K562 (cell line): ENCODE results near the gene ISM1. TPM values are rescaled to one million over a fixed set of nuclear protein-coding genes. Genes with fewer than 3 reads are reported as not detected.

ENCODE experiments used
- ATAC-seq: fragments of 200-7000 bp; cut with Tn5 transposase; 3 replicates; pipeline ENCODE4 v1.9.1; 2020; ENCODE audit warnings: moderate library complexity
- BruUV-seq: library from RNA; stranded (reverse); fragments of 400-500 nt; replicated peaks from 2 replicates; lab custom pipeline; 2021; lab: Mats Ljungman, UMichigan
- CTCF ChIA-PET: fragments of 300-600 bp; formaldehyde crosslinking; extraction: SDS; loops from one replicate; lab custom pipeline; 2021; ENCODE audit warnings: low intra/inter-chr PET ratio; lab: Yijun Ruan, JAX
- POLR2A ChIA-PET: fragments of 300-600, 350-650 bp; sonication (Branson Sonifier 250); formaldehyde crosslinking; extraction: SDS; loops from one replicate; lab custom pipeline; 2021; ENCODE audit warnings: antibody characterized with exemption, inconsistent platforms; lab: Yijun Ruan, JAX
- DNase-seq, 4 experiments: peaks; one replicate each; pipeline versions ENCODE4 v3.0.0 to v3.0.0-alpha.2; 2011 to 2018; ENCODE audit warnings: low spot score in 3 of 4, mixed read lengths in 3 of 4; ENCODE audit errors: extremely low read depth in 1 of 4
- FAIRE-seq: peaks from 2 replicates; lab custom pipeline; 2011; peaks lifted over from hg19 to GRCh38; lab: Jason Lieb, UNC
- H2AFZ ChIP-seq: 2 replicates; pipeline ENCODE4 v1.6.0; 2011; ENCODE audit warnings: low read depth, low read length, control low read depth, inconsistent platforms
- H3K27ac ChIP-seq: fragments of 200-600 bp; 3 replicates; pipeline ENCODE4 v1.8.0; 2011; ENCODE audit warnings: low read depth, mild to moderate bottlenecking, control low read depth, inconsistent platforms, low read length, moderate library complexity, mixed read lengths; ENCODE audit errors: extremely low read depth
- H3K27me3 ChIP-seq, 2 experiments: fragments of 300-600 bp in 1 of 2; 2 replicates in 1 of 2; 3 replicates in 1 of 2; pipeline versions ENCODE4 v1.6.0 to v1.8.0; 2011; ENCODE audit warnings: inconsistent platforms in 2 of 2, low read length in 2 of 2, mild to moderate bottlenecking in 1 of 2, mixed read lengths in 1 of 2, moderate library complexity in 1 of 2; ENCODE audit not compliant: control insufficient read depth in 2 of 2, insufficient read depth in 2 of 2
- H3K36me3 ChIP-seq: fragments of 300-600 bp; 3 replicates; pipeline ENCODE4 v1.8.0; 2011; ENCODE audit warnings: mild to moderate bottlenecking, low read length, inconsistent platforms; ENCODE audit not compliant: control insufficient read depth, insufficient read depth
- H3K4me1 ChIP-seq, 2 experiments: fragments of 200-600 bp in 1 of 2; replicated peaks in 1 of 2; 2 replicates in 1 of 2; 3 replicates in 1 of 2; pipeline versions ENCODE4 v1.5.1 to v1.8.0; 2011; ENCODE audit warnings: inconsistent platforms in 2 of 2, low read length in 2 of 2, mild to moderate bottlenecking in 1 of 2, mixed read lengths in 1 of 2, moderate library complexity in 1 of 2; ENCODE audit not compliant: control insufficient read depth in 2 of 2, insufficient read depth in 2 of 2
- H3K4me2 ChIP-seq: 2 replicates; pipeline ENCODE4 v1.6.1; 2011; ENCODE audit warnings: low read length, control low read depth, inconsistent platforms, mixed read lengths; ENCODE audit not compliant: insufficient read depth
- H3K4me3 ChIP-seq: fragments of 200-600 bp; sonication (generic), shearing (Covaris generic); 2 replicates; pipeline ENCODE4 v1.5.1; 2016; ENCODE audit warnings: control low read depth, inconsistent platforms
- H3K79me2 ChIP-seq: fragments of 200-600 bp; 3 replicates; pipeline ENCODE4 v1.8.0; 2011; ENCODE audit warnings: low read length, inconsistent platforms; ENCODE audit not compliant: control insufficient read depth, insufficient read depth
- H3K9ac ChIP-seq, 2 experiments: 2 replicates each; pipeline versions ENCODE4 v1.6.0 to v1.6.1; 2011; ENCODE audit warnings: low read depth in 2 of 2, low read length in 2 of 2, control low read depth in 1 of 2, inconsistent platforms in 1 of 2, mild to moderate bottlenecking in 1 of 2, mixed read lengths in 1 of 2; ENCODE audit not compliant: insufficient read depth in 1 of 2
- H3K9me1 ChIP-seq: one replicate; pipeline ENCODE4 v1.6.0; 2011; ENCODE audit warnings: inconsistent platforms, mild to moderate bottlenecking, low read length, moderate library complexity; ENCODE audit not compliant: control insufficient read depth, insufficient read depth
- H3K9me3 ChIP-seq: replicated peaks from 2 replicates; pipeline ENCODE4 v1.5.1; 2011; ENCODE audit warnings: low read depth, low read length, inconsistent platforms; ENCODE audit not compliant: control insufficient read depth, insufficient read depth
- H4K20me1 ChIP-seq: replicated peaks from 2 replicates; pipeline ENCODE4 v1.6.1; 2011; ENCODE audit warnings: low read length, inconsistent platforms, mixed read lengths; ENCODE audit not compliant: control insufficient read depth, insufficient read depth
- C11orf30 ChIP-seq: fragments of 450-650 bp; IDR thresholded peaks from 2 replicates; pipeline ENCODE4 v1.6.1; 2016; ENCODE audit warnings: low read depth, mild to moderate bottlenecking
- CBFA2T2 ChIP-seq: fragments of 450-650 bp; conservative IDR thresholded peaks from 2 replicates; pipeline ENCODE4 v1.6.1; 2017; ENCODE audit warnings: mild to moderate bottlenecking
- SMARCA4 ChIP-seq: fragments of 450-650 bp; IDR thresholded peaks from 2 replicates; pipeline ENCODE4 v1.6.1; 2016
- TAF7 ChIP-seq: fragments of 450-650 bp; IDR thresholded peaks from 2 replicates; pipeline ENCODE4 v1.6.1; 2016; ENCODE audit warnings: missing genetic modification characterization, missing compliant biosample characterization
- ZFP30 ChIP-seq: fragments of 250-450 bp; sonication (Bioruptor Pico); IDR thresholded peaks from 2 replicates; pipeline ENCODE4 v1.8.0; 2022; ENCODE audit warnings: moderate library complexity, mild to moderate bottlenecking, inconsistent platforms, borderline replicate concordance
- ZFP91 ChIP-seq: sonication (generic); formaldehyde crosslinking; IDR thresholded peaks from 2 replicates; pipeline ENCODE4 v1.8.0; 2022; ENCODE audit warnings: mild to moderate bottlenecking, missing genetic modification reagents
- ZNF239 ChIP-seq: fragments of 250-450 bp; sonication (Bioruptor Pico); IDR thresholded peaks from 2 replicates; pipeline ENCODE4 v1.4.0; 2020; ENCODE audit warnings: mild to moderate bottlenecking
- ZNF316 ChIP-seq: fragments of 450-650 bp; IDR thresholded peaks from 2 replicates; pipeline ENCODE4 v1.6.1; 2016
- WGBS: fragments of 100-300 bp; shearing (Covaris generic); methylation state at CpG from one replicate; pipeline ENCODE4 v1.1.6; 2016; ENCODE audit warnings: low coverage, mixed read lengths; ENCODE audit not compliant: insufficient coverage; ENCODE audit errors: missing lambda C conversion rate; 5-methylcytosine and 5-hydroxymethylcytosine counted together
- in situ Hi-C: fragments of 300-500 bp; cut with MboI; formaldehyde crosslinking; loops from 4 replicates; pipeline ENCODE4 v1.15.0; 2018; ENCODE audit warnings: inconsistent platforms, mixed read lengths
- intact Hi-C: fragments of 100-400 bp; cut with micrococcal nuclease; formaldehyde crosslinking; loops from 2 replicates; pipeline ENCODE4 v1.14.2; 2022
- polyA plus RNA-seq, 8 experiments: library from polyadenylated mRNA; depleted of rRNA in 4 of 8; stranded (reverse) in 5 of 8; unstranded in 3 of 8; fragments of >200 nt; fragmentation: Nextera tagmentation in 2 of 8; fragmentation: Illumina TruSeq in 1 of 8; extraction: Ambion mirVana in 2 of 8; extraction: Trizol in 1 of 8; gene quantifications; 2 replicates each; pipeline versions ENCODE4 v1.2.1 to v1.2.3, GENCODE V29; 2011 to 2014; ENCODE audit warnings: inconsistent platforms in 1 of 8, missing spikeins in 1 of 8
- total RNA-seq, 7 experiments: library from RNA; depleted of rRNA in 6 of 7; stranded (reverse); fragments of >200 nt in 6 of 7; fragmentation: Illumina TruSeq in 2 of 7; extraction: Trizol in 2 of 7; gene quantifications; 2 replicates each; pipeline versions ENCODE4 v1.2.1 to v1.2.3, GENCODE V29; 2011 to 2021; ENCODE audit warnings: low replicate concordance in 1 of 7
- TF ChIP-seq, protein P1 (sequence below): IDR thresholded peaks from 2 replicates; pipeline ENCODE4 v1.6.1; 2011; ENCODE audit warnings: borderline replicate concordance, low read depth, mild to moderate bottlenecking, moderate library complexity, low read length; ENCODE audit not compliant: insufficient read depth, poor library complexity, severe bottlenecking
- TF ChIP-seq, protein P2 (sequence below): IDR thresholded peaks from 2 replicates; pipeline ENCODE4 v1.6.1; 2012; ENCODE audit warnings: low read depth, low read length, improper control_type of control experiment, borderline replicate concordance

Gene ISM1
- total and polyA plus RNA-seq, 9 of the 15 experiments (the other 6 are each of a cell fraction or from before 2014, with no cell fraction given), result not detected

DNA sequence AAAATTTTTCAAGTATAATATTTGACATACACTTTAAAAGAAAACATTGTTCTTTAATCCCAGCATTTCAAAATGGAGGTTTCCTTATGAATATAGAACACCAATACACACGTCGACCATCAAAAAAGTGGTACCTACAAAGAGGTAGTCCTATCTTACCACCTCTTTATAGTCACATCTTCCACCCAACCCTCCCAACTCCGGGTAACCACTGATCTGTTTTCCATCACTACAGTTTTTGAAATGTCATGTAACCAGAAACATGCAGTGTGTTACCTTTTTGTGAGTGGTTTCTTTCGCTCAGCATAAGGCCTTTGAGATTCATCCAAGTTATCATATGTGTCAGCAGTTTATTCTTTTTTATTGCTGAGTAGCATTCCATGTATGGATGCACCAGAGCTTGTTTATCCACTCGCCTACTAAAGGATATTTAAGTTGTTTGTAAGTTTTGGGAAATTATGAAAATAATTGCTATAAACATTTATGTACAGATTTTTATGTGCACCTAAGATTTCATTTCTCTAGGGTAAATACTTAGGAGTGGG lies 104.8 kb downstream of the ISM1 start:
- H4K20me1 ChIP-seq, result no peaks in the 10 kb centered on the region
- H3K4me1 ChIP-seq, result no peaks in the 10 kb centered on the region; a peak in 1 of 5 replicates
- no peak overlapping the region for H3K4me3 ChIP-seq
- ATAC-seq (no peak), DNase-seq (no peak), FAIRE-seq (no peak)
- no peaks in the 10 kb centered on the region for H3K9me3 ChIP-seq
- H3K27ac ChIP-seq, result no peak overlapping the region
- H3K4me2 ChIP-seq, result no peak overlapping the region
- no TSS peak for BruUV-seq
- WGBS, result 11% methylated on average over 5 of the region's 5 CpGs
- 0 out of 2 replicates have a peak overlapping the region, but pooled peaks have one; percentile 32 for H2AFZ ChIP-seq
- H3K36me3 ChIP-seq, result no peaks in the 10 kb centered on the region
- H3K79me2 ChIP-seq, result no peaks in the 10 kb centered on the region
- H3K9ac ChIP-seq, result no peak overlapping the region
- ChIA-PET POLR2A (no interaction called here), CTCF (interaction anchor here (1.4 kb wide), 1 partner anchor 220 kb away, joined by 11 read pairs; no protein-coding TSS in a partner anchor)
- in situ Hi-C loops (loop anchor here (10.0 kb wide), 1 partner anchor 219 kb away; no protein-coding TSS in a partner anchor), intact Hi-C loops (loop anchor here (1.0 to 10.0 kb wide), 2 partner anchors 220 to 379 kb away; no protein-coding TSS in a partner anchor)
- TF ChIP-seq C11orf30, result peak; percentile 15; the same call in 1 of the 2 replicates
- no peak for TF ChIP-seq ZNF239 (CRISPR knock-in tag)
- no peak for TF ChIP-seq ZFP30
- peak; percentile 37; the same call in 1 of the 2 replicates for TF ChIP-seq ZNF316
- no peaks in the 10 kb centered on the region for H3K27me3 ChIP-seq
- no peaks in the 10 kb centered on the region for H3K9me1 ChIP-seq

DNA sequence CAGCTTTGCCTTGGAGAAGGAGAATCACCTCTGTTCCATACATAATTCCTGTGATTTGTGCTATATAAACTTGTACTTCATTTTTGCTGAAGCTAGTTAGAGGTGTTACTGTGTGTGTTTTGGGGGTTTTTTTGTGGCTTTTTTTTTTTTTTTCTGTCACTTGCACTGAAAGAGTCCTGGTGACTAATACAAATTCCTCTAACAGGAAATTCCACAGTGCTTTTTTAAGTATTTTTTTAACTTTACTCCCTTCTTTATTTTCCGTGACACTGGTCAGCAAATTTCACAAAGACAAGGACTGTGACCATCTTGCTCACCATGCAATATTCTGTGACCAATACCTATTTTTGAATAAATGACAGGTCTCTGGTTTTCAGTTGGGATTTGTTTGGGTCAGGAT lies 110.5 kb downstream of the ISM1 start:
- ChIA-PET POLR2A (no interaction called here), CTCF (no interaction called here)
- Histone ChIP-seq H3K27me3 (no peaks in the 10 kb centered on the region), H3K9me3 (no peaks in the 10 kb centered on the region), H2AFZ (no peak overlapping the region), H3K9ac (no peak overlapping the region), H3K9me1 (no peaks in the 10 kb centered on the region), H3K4me2 (no peak overlapping the region), H3K27ac (no peak overlapping the region), H3K4me1 (no peaks in the 10 kb centered on the region), H4K20me1 (no peaks in the 10 kb centered on the region), H3K79me2 (no peaks in the 10 kb centered on the region), H3K36me3 (no peaks in the 10 kb centered on the region), H3K4me3 (no peak overlapping the region)
- DNase-seq (no peak), FAIRE-seq (no peak), ATAC-seq (no peak)
- in situ Hi-C loops, result no loop called here
- no TSS peak for BruUV-seq
- WGBS, result 0% methylated on average over 1 of the region's 1 CpG
- intact Hi-C loops, result no loop called here
- TF ChIP-seq, protein P1, sequence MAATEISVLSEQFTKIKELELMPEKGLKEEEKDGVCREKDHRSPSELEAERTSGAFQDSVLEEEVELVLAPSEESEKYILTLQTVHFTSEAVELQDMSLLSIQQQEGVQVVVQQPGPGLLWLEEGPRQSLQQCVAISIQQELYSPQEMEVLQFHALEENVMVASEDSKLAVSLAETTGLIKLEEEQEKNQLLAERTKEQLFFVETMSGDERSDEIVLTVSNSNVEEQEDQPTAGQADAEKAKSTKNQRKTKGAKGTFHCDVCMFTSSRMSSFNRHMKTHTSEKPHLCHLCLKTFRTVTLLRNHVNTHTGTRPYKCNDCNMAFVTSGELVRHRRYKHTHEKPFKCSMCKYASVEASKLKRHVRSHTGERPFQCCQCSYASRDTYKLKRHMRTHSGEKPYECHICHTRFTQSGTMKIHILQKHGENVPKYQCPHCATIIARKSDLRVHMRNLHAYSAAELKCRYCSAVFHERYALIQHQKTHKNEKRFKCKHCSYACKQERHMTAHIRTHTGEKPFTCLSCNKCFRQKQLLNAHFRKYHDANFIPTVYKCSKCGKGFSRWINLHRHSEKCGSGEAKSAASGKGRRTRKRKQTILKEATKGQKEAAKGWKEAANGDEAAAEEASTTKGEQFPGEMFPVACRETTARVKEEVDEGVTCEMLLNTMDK, result no peak
- TF ChIP-seq TAF7 (no peak), CBFA2T2 (no peak), ZFP91 (CRISPR knock-in tag) (no peak), SMARCA4 (no peak)
- TF ChIP-seq, protein P2, sequence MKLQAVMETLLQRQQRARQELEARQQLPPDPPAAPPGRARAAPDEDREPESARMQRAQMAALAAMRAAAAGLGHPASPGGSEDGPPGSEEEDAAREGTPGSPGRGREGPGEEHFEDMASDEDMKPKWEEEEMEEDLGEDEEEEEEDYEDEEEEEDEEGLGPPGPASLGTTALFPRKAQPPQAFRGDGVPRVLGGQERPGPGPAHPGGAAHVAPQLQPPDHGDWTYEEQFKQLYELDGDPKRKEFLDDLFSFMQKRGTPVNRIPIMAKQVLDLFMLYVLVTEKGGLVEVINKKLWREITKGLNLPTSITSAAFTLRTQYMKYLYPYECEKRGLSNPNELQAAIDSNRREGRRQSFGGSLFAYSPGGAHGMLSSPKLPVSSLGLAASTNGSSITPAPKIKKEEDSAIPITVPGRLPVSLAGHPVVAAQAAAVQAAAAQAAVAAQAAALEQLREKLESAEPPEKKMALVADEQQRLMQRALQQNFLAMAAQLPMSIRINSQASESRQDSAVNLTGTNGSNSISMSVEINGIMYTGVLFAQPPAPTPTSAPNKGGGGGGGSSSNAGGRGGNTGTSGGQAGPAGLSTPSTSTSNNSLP, result no peak
